Ovary (tissue), 10 donors: Measurements from ENCODE around the gene RBM25. TPM values are rescaled to one million over a fixed set of nuclear protein-coding genes. Genes with fewer than 3 reads are reported as not detected.
A peak's percentile ranks its signal among the peaks of the same experiment; 100 is the strongest.
"Not testable (repeated sequence)": the region's sequence is repeated elsewhere in the genome, so short reads cannot be mapped to it uniquely, and the experiment has no call there.

ENCODE experiments used
- DNase-seq, 5 donors: peaks; one replicate each; pipeline ENCODE4 v3.0.0-alpha.2; 2019 to 2020
- H3K27ac ChIP-seq, 2 donors: fragments of 200-600 bp; one replicate each; pipeline versions ENCODE4 v1.5.1 to v1.8.0; 2019 to 2022
- H3K27me3 ChIP-seq: fragments of 200-600 bp; one replicate; pipeline ENCODE4 v1.8.0; 2022
- H3K36me3 ChIP-seq: fragments of 200-600 bp; sonication (generic); one replicate; pipeline ENCODE4 v1.5.1; 2019
- H3K4me1 ChIP-seq: one replicate; pipeline ENCODE4 v1.8.1; 2013; ENCODE audit warnings: mild to moderate bottlenecking, moderate library complexity; ENCODE audit not compliant: insufficient read depth
- H3K4me3 ChIP-seq: fragments of 200-600 bp; sonication (generic); one replicate; pipeline ENCODE4 v1.5.1; 2017
- H3K9me3 ChIP-seq, 2 donors: fragments of 200-600 bp in 1 of 2; sonication (generic) in 1 of 2; one replicate each; pipeline versions ENCODE4 v1.5.1 to v1.8.1; 2013 to 2019; ENCODE audit warnings: mild to moderate bottlenecking in 1 of 2, moderate library complexity in 1 of 2
- EP300 ChIP-seq: sonication (generic); formaldehyde crosslinking; IDR thresholded peaks from one replicate; pipeline ENCODE4 v1.6.1; 2017; ENCODE audit warnings: antibody characterized with exemption
- POLR2A ChIP-seq: fragments of 450-650 bp; IDR thresholded peaks from one replicate; pipeline ENCODE4 v1.6.1; 2017; ENCODE audit warnings: antibody characterized with exemption, mild to moderate bottlenecking, moderate library complexity
- WGBS, 3 donors: extraction: QIAGEN DNeasy Blood & Tissue Kit in 1 of 3; methylation state at CpG; one replicate each; pipeline versions ENCODE4 v1.1.5 to v1.1.7; 2013 to 2017; 5-methylcytosine and 5-hydroxymethylcytosine counted together
- intact Hi-C, 4 donors: fragments of 100-400 bp; cut with DNase I; formaldehyde crosslinking; loops; one replicate each; pipeline versions ENCODE4 v1.11.0 to v1.15.1; 2022 to 2023
- long read RNA-seq, 3 donors: library from polyadenylated mRNA in 2 of 3; unstranded in 2 of 3; transcript quantifications; one replicate each; pipeline ENCODE4 v2.0.0 and lab custom pipeline, GENCODE V29; 2021 to 2026
- polyA plus RNA-seq, 2 donors: library from polyadenylated mRNA; stranded (reverse); fragments of 200-250 nt in 1 of 2; fragments of 350-450 nt in 1 of 2; fragmentation: Illumina TruSeq in 1 of 2; extraction: RNeasy Lipid Tissue Mini Kit (QIAGEN cat#74804) in 1 of 2; gene quantifications; one replicate each; pipeline ENCODE4 v1.2.3, GENCODE V29; 2013 to 2014
- total RNA-seq, 7 donors: library from RNA; depleted of rRNA in 2 of 7; stranded (reverse); fragments of >200 nt in 2 of 7; fragmentation: NEBNext Ultra II Directional in 3 of 7; extraction: Animal tissue kit (Norgen Biotek cat#: 25700) in 3 of 7; gene quantifications; one replicate each; pipeline versions ENCODE4 v1.1.0 to v1.2.4, GENCODE V29; 2016 to 2023
- TF ChIP-seq, protein P1 (sequence below), 3 donors: fragments of 450-650 bp in 2 of 3; fragments of 200-600 bp in 1 of 3; IDR thresholded peaks; one replicate each; pipeline versions ENCODE4 v1.5.1 to v1.8.0; 2016 to 2022; ENCODE audit warnings: antibody characterized with exemption in 3 of 3, mild to moderate bottlenecking in 1 of 3
- donor health status: DM: no; HTN: no; CAD: no; lungs with moderate emphysema.
- donor health status: DM: no; HTN: no; CAD: no.
- donor health status: Bipolar disorder and iron deficiency.
- donor health status: DM: yes; HTN: yes; CAD: no.
- donor health status: DM: no; HTN: no; CAD: no.
- donor health status: DM: yes; HTN: yes; CAD: no.

The RBM25 gene
- total RNA-seq (10 to 100 TPM; 38.6 to 81.0 (median 61.1) TPM), polyA plus RNA-seq (10 to 100 TPM; 29.1 to 67.3 TPM)
- long read RNA-seq, donor 1, transcript RBM25-203 (9 exons, 2,470 nt): major isoform, 15 of 110 reads
- long read RNA-seq, donor 1, partial matches to known transcripts: 85 of 110 reads
- long read RNA-seq, donor 1, other reads (novel, unspliced or antisense): 10 of 110 reads
- long read RNA-seq, donor 2, full-length matches to known transcripts: 20 of 46 reads
- long read RNA-seq, donor 2, partial matches to known transcripts: 26 of 46 reads
- long read RNA-seq, donor 2, other reads (novel, unspliced or antisense): 0 of 46 reads
- long read RNA-seq, donor 3, full-length matches to known transcripts: 23 of 45 reads
- long read RNA-seq, donor 3, partial matches to known transcripts: 16 of 45 reads
- long read RNA-seq, donor 3, other reads (novel, unspliced or antisense): 6 of 45 reads

DNA sequence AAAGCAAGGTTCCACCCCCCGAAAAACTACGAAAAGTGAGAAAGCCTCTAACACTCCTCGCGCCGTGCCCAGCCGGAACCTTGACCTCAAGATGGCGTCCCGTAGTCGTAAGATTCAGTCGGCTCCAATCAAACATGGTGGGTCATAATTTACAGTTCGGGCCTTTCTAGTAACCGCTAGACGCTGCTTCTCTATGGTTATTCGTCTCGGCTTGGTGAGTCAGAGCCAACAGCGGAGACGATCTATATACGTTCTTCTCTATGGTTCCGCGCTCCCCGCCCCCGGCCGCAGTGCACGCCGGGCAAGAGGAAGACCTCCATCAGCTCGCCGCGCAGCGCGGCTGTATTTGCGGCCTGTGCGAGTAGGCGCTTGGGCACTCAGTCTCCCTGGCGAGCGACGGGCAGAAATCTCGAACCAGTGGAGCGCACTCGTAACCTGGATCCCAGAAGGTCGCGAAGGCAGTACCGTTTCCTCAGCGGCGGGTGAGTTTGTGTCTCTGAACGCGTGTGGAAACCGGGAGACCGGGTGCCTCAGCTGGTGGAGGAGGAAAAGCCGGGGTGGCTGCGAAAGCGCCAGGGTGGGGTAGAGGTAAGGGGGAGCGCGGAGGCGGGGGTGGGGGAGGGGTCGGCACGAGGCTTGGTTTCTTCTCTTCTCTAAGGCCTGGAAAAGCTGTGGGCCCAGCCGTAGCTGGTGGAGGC is at the start of gene RBM25:
RBM25 (plus strand) TSS at position 311 of the 698 bp plus-strand sequence. CDS start 13,108 bp downstream, outside the sequence.
- 0 to 1% (median 0%) methylated on average over 55 to 57 of the region's 57 CpGs for WGBS, 3 donors
- intact Hi-C loops: no loop called here
- H3K27ac ChIP-seq: peak within 1 kb of the TSS; percentile 75 to 87
- H3K36me3 ChIP-seq: no peaks in the 10 kb centered on the region
- TF ChIP-seq POLR2A (peak; percentile 95), EP300 (no peak)
- TF ChIP-seq, protein P1, sequence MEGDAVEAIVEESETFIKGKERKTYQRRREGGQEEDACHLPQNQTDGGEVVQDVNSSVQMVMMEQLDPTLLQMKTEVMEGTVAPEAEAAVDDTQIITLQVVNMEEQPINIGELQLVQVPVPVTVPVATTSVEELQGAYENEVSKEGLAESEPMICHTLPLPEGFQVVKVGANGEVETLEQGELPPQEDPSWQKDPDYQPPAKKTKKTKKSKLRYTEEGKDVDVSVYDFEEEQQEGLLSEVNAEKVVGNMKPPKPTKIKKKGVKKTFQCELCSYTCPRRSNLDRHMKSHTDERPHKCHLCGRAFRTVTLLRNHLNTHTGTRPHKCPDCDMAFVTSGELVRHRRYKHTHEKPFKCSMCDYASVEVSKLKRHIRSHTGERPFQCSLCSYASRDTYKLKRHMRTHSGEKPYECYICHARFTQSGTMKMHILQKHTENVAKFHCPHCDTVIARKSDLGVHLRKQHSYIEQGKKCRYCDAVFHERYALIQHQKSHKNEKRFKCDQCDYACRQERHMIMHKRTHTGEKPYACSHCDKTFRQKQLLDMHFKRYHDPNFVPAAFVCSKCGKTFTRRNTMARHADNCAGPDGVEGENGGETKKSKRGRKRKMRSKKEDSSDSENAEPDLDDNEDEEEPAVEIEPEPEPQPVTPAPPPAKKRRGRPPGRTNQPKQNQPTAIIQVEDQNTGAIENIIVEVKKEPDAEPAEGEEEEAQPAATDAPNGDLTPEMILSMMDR (IDR thresholded peaks at IDR 0.05): peak in 1 of 3 donors; percentile 13
- H3K27me3 ChIP-seq: no peaks in the 10 kb centered on the region
- H3K9me3 ChIP-seq: no peaks in the 10 kb centered on the region
- peaks cover 5% of the 10 kb centered on the region for H3K4me1 ChIP-seq
- peak; percentile 92 to 96 (median 95) for DNase-seq
- H3K4me3 ChIP-seq: peak within 1 kb of the TSS; percentile 71

DNA sequence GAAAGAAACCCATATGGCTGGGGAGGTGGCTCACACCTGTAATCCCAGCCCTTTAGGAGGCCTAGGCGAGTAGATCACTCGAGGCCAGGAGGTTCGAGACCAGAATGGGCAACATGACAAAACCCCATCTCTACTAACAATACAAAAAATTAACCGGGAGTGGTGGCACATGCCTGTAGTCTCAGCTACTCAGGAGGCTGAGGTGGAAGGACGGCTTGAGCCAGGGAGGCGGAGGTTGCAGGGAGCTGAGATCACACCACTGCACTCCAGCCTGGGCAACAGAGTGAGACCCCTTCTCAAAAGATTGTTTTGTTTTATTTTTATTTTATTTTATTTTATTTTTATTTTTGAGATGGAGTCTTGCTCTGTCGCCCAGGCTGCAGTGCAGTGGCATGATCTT is 47.1 kb upstream of the RBM25 start:
- H3K36me3 ChIP-seq, H3K27ac ChIP-seq, intact Hi-C loops, H3K4me1 ChIP-seq, H3K9me3 ChIP-seq, H3K4me3 ChIP-seq, H3K27me3 ChIP-seq, DNase-seq: not testable (repeated sequence)
- 87 to 91% (median 88%) methylated on average over 7 of the region's 7 CpGs for WGBS, 3 donors

DNA sequence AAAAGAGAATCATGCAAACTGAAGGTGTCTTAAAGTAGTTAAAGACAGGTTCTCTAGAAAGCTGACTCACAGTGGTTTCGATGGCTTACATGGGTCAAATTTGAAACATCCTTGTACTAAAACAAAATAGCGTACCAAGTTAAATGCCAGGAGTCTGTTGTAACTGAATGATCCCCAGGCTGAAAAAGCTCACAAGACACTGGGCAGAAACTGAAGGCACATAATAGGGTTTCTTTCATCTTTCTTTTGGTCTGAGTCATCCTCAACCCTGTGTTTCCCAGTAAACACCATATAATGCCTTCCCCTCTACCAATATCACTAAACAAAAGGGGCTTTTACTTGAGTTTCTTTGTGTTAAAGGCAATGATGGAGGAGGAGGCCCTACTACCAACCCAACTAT is 44.2 kb upstream of the RBM25 start:
- TF ChIP-seq POLR2A (no peak), EP300 (no peak)
- TF ChIP-seq, protein P1 (IDR thresholded peaks at IDR 0.05): no peak
- Histone ChIP-seq H3K9me3 (no peaks in the 10 kb centered on the region), H3K27ac (no peak overlapping the region), H3K27me3 (no peaks in the 10 kb centered on the region), H3K4me3 (no peak overlapping the region), H3K36me3 (no peaks in the 10 kb centered on the region), H3K4me1 (no peaks in the 10 kb centered on the region)
- no peak for DNase-seq
- intact Hi-C loops: no loop called here
- 54 to 95% (median 93%) methylated on average over 2 of the region's 2 CpGs for WGBS, 3 donors

DNA sequence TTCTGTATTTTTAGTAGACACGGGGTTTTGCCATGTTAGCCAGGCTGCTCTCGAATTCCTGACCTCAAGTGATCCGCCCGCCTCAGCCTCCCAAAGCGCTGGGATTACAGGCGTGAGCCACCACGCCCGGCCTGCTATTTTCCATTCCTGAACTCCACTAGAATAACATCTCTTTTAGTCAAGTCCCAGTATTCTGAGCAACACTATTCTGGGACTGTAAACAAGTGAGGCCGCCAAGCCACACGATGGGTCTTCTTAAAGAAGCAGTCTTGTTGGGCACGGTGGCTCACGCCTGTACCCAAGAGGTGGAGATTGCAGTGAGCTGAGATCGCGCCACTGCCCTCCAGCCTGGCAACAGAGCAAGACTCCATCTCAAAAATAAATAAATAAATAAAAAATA is 42.8 kb upstream of the RBM25 start:
- not testable (repeated sequence) for H3K27ac ChIP-seq, H3K9me3 ChIP-seq, H3K4me1 ChIP-seq

DNA sequence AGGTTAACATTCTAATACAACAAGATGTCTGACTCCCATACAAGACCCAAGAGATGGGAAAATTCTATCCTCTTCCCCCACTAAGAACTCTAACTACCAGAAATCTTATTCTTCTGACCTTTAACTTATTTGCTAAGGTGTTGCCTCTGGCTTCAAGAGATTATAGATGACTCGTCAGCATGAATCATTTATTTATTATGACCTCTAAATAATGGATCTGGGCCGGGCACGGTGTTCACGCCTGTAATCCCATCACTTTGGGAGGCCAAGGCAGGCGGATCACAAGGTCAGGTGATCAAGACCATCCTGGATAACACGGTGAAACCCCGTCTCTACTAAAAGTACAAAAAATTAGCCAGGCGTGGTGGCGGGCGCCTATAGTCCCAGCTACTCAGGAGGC is 42.3 kb upstream of the RBM25 start:
- DNase-seq, H3K4me3 ChIP-seq, H3K4me1 ChIP-seq, H3K27ac ChIP-seq, intact Hi-C loops, H3K27me3 ChIP-seq, H3K36me3 ChIP-seq, H3K9me3 ChIP-seq: not testable (repeated sequence)
- whole genome bisulfite sequencing, 3 donors: 96 to 97% (median 96%) methylated on average over 10 of the region's 10 CpGs

More for the DNA sequence above, 42.8 kb upstream of the RBM25 start:
- DNase-seq, H3K27me3 ChIP-seq, H3K4me3 ChIP-seq, H3K36me3 ChIP-seq, intact Hi-C loops: not testable (repeated sequence)
- 91 to 93% (median 93%) methylated on average over 14 of the region's 14 CpGs for WGBS, 3 donors

DNA sequence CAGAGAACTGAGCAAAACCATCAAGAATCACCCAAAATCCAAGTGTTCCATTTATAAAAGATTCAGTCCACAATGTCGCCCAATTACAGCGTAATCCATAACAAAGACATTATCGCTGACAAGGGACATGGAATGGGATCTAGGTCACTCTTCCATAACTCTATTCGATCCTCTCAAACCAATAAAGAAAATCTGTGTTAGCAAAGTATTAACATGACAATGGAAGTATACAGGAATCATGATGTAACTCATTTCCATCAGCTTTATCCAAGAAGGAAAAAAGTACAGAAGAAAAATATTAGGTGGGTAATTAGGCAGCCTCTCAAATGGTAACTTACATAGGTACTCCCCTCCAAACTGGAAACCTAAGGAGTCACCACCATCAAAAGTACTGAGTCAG is 36.3 kb upstream of the RBM25 start:
- intact Hi-C loops: no loop called here
- Histone ChIP-seq H3K4me3 (no peak overlapping the region), H3K9me3 (no peaks in the 10 kb centered on the region), H3K27me3 (no peaks in the 10 kb centered on the region), H3K4me1 (peaks cover 2% of the 10 kb centered on the region), H3K27ac (no peak overlapping the region), H3K36me3 (no peaks in the 10 kb centered on the region)
- TF ChIP-seq POLR2A: no peak
- TF ChIP-seq, protein P1 (IDR thresholded peaks at IDR 0.05): no peak
- WGBS, 3 donors: 94 to 98% (median 96%) methylated on average over 4 of the region's 4 CpGs
- DNase-seq: no peak
